ENCODE data around the gene WDR11.

The WDR11 gene, protein sequence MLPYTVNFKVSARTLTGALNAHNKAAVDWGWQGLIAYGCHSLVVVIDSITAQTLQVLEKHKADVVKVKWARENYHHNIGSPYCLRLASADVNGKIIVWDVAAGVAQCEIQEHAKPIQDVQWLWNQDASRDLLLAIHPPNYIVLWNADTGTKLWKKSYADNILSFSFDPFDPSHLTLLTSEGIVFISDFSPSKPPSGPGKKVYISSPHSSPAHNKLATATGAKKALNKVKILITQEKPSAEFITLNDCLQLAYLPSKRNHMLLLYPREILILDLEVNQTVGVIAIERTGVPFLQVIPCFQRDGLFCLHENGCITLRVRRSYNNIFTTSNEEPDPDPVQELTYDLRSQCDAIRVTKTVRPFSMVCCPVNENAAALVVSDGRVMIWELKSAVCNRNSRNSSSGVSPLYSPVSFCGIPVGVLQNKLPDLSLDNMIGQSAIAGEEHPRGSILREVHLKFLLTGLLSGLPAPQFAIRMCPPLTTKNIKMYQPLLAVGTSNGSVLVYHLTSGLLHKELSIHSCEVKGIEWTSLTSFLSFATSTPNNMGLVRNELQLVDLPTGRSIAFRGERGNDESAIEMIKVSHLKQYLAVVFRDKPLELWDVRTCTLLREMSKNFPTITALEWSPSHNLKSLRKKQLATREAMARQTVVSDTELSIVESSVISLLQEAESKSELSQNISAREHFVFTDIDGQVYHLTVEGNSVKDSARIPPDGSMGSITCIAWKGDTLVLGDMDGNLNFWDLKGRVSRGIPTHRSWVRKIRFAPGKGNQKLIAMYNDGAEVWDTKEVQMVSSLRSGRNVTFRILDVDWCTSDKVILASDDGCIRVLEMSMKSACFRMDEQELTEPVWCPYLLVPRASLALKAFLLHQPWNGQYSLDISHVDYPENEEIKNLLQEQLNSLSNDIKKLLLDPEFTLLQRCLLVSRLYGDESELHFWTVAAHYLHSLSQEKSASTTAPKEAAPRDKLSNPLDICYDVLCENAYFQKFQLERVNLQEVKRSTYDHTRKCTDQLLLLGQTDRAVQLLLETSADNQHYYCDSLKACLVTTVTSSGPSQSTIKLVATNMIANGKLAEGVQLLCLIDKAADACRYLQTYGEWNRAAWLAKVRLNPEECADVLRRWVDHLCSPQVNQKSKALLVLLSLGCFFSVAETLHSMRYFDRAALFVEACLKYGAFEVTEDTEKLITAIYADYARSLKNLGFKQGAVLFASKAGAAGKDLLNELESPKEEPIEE

DNA sequence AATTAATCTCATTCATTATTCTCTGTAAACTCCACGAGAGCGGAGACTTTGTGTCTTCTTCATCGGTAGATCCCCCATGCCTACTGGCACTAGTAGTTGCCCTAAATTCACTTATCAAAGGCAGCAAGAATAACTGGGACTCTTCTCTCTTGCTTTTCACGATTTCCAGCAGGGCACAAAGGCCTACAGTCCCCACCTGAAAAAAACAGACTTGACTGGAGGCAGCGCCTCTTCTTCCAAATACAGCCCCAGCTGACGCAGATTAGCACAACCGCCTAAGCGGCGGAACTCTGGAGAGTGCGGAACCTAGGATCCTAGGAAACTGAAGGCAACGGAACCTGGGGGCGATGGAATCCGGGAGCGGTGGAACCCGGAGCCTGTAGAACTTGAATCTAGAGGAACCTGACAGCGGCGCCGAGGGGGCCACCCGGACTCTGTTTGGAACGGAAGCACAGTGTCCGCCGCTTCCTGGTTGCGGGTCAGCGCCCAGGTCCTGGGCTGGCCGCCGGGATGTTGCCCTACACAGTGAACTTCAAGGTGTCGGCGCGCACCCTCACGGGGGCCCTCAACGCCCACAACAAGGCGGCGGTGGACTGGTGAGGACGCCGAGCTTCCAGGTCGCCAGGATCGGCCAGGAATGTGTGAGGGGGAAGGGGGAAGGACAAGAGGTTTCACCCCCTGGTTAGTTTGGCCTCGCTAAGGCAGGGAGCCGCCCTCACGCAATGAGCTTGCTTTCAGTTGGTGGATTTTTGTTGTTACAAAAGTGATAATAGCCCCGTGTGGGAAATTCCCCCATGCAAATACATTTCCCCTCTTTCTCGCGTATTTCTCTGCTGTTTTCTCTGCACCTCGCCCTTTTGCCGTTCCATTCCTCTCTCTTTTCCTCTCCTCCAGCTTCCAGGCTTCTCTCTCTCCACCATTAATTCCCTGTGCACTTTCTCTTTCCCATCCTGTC lies at the start of gene WDR11:
Gene WDR11 (plus strand): TSS at position 452 of the 955 bp plus-strand sequence. CDS start 59 bp downstream, at position 511.
- Histone ChIP-seq H3K27ac (ENCODE audit: low read depth, low read length) (peak within 1 kb of the TSS; percentile 78), H3K4me1 (ENCODE audit: control insufficient read depth, insufficient read depth, low read length) (peaks cover 4% of the 10 kb centered on the region; the same call in 1 of the 2 replicates), H3K27me3 (ENCODE audit: control insufficient read depth, insufficient read depth, low read length) (no peaks in the 10 kb centered on the region), H3K9ac (ENCODE audit: low read depth, low read length) (peak within 1 kb of the TSS; percentile 88), H3K4me3 (ENCODE audit: low read depth, low read length) (peak within 1 kb of the TSS; percentile 96), H3K9me3 (ENCODE audit: control insufficient read depth, insufficient read depth, low read length) (0 out of 2 replicates have a peak, but pooled peaks cover 6% of the 10 kb centered on the region), H3K36me3 (ENCODE audit: control insufficient read depth, insufficient read depth, low read length) (peaks cover 24% of the 10 kb centered on the region)

DNA sequence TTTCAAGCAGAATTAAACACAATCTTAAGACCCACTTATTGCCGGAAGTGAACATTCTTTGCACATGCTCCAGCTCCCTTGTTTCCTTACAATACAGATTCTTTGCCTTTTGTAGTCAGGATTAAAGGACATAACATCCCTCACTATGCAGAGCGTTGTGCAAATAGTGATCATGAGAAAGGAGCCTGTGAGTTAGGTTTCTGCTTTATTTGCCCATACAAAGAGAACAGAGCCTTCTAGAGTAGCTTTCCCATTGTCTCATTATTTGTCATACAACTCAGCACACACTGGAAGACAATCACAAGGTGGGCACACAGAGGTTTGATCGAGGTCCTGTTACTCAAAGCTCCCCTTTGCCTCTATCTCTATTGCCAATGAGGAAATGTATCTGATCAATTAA lies 48.2 kb upstream of the WDR11 start:
- Histone ChIP-seq H3K27ac (ENCODE audit: low read depth, low read length) (peak overlapping the region; percentile 17), H3K9me3 (ENCODE audit: control insufficient read depth, insufficient read depth, low read length) (no peaks in the 10 kb centered on the region), H3K9ac (ENCODE audit: low read depth, low read length) (no peak overlapping the region), H3K27me3 (ENCODE audit: control insufficient read depth, insufficient read depth, low read length) (no peaks in the 10 kb centered on the region), H3K4me3 (ENCODE audit: low read depth, low read length) (no peak overlapping the region), H3K36me3 (ENCODE audit: control insufficient read depth, insufficient read depth, low read length) (no peaks in the 10 kb centered on the region), H3K4me1 (ENCODE audit: control insufficient read depth, insufficient read depth, low read length) (peaks cover 37% of the 10 kb centered on the region)

DNA sequence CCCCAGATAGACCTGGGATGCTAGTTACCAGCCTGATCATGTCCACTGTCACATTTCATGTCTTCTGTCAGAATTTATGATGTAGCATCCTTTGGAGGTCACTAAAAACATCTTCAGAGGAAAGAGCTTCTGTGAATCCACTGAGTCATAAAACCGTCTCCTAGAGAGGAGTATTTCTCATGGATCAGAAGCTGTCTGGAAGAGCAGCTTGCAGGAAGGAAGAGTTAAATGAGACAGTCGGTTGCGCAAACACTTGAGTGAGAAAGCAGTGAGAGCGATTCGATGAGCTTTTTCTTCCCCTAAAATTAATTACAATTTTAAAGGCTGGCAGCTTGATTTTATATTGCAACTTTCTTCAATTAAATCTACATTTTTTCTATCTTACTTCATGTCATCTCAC lies 47.2 kb upstream of the WDR11 start:
- H3K36me3 ChIP-seq (ENCODE audit: control insufficient read depth, insufficient read depth, low read length) = no peaks in the 10 kb centered on the region
- H3K9me3 ChIP-seq (ENCODE audit: control insufficient read depth, insufficient read depth, low read length) = no peaks in the 10 kb centered on the region
- no peak overlapping the region for H3K9ac ChIP-seq (ENCODE audit: low read depth, low read length)
- no peak overlapping the region for H3K27ac ChIP-seq (ENCODE audit: low read depth, low read length)
- no peak overlapping the region for H3K4me3 ChIP-seq (ENCODE audit: low read depth, low read length)
- peaks cover 37% of the 10 kb centered on the region for H3K4me1 ChIP-seq (ENCODE audit: control insufficient read depth, insufficient read depth, low read length)
- no peaks in the 10 kb centered on the region for H3K27me3 ChIP-seq (ENCODE audit: control insufficient read depth, insufficient read depth, low read length)

DNA sequence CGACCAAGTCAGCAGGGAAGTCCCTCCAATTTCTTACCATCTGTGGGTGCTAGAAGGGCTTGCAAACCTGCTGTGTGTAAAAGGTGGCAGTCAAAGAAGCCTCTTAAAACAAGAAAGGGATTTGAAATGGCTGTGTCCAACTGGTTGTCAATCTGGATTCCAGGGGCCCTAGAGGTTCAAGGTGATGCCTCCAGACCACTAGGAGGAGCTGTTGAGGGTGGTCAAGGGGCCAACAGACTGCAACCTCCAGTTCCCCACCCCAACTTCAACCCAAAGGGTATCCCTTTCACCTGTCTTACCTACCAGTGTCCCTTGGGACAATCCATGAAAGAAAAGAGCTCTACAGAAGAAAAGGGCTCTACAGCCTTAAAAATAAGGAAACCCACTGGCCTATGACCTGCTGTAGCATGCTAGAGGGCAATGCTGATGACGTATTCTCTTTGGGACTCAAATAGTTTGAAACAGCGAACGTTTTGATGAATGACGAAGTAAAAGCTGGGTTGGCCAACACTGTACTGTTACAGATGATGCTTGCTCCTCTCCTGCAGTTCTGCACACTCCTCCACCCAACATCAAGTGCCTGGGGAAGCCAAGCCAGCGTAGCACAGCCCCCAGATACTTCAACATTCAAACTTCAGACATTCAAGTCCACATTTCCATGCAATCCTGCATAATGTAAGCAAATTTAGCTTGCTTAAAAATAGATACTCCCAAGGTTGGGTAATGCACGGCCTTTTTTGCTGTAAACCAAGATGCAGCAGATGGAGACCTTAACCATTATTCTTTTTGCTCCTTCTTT lies 45.9 kb upstream of the WDR11 start:
- no peaks in the 10 kb centered on the region for H3K9me3 ChIP-seq (ENCODE audit: control insufficient read depth, insufficient read depth, low read length)
- no peak overlapping the region for H3K27ac ChIP-seq (ENCODE audit: low read depth, low read length)
- no peak overlapping the region for H3K9ac ChIP-seq (ENCODE audit: low read depth, low read length)
- peaks cover 29% of the 10 kb centered on the region for H3K4me1 ChIP-seq (ENCODE audit: control insufficient read depth, insufficient read depth, low read length)
- H3K4me3 ChIP-seq (ENCODE audit: low read depth, low read length) = no peak overlapping the region
- H3K36me3 ChIP-seq (ENCODE audit: control insufficient read depth, insufficient read depth, low read length) = no peaks in the 10 kb centered on the region
- H3K27me3 ChIP-seq (ENCODE audit: control insufficient read depth, insufficient read depth, low read length) = no peaks in the 10 kb centered on the region

DNA sequence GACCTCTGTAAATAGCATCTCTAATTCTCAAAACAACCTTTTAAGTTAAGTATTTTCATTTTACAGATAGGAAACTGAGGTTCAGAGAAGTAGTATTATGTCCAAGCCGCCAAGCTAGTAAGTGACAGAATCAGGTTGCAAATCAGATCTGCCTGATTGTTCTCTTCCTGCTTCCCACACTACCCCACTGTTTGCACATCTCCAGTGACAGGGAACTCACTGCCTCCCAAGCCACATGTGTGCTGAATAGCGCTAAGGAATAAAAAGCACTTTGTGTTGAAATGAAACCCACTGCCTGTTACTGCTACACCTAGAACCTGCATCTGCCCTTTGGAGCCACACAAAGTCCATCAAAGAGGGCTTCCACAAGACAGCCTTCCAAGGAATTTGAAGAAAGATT lies 45.1 kb upstream of the WDR11 start:
- Histone ChIP-seq H3K27ac (ENCODE audit: low read depth, low read length) (no peak overlapping the region), H3K27me3 (ENCODE audit: control insufficient read depth, insufficient read depth, low read length) (no peaks in the 10 kb centered on the region), H3K4me3 (ENCODE audit: low read depth, low read length) (no peak overlapping the region), H3K36me3 (ENCODE audit: control insufficient read depth, insufficient read depth, low read length) (no peaks in the 10 kb centered on the region), H3K9ac (ENCODE audit: low read depth, low read length) (no peak overlapping the region), H3K4me1 (ENCODE audit: control insufficient read depth, insufficient read depth, low read length) (peaks cover 27% of the 10 kb centered on the region), H3K9me3 (ENCODE audit: control insufficient read depth, insufficient read depth, low read length) (no peaks in the 10 kb centered on the region)

DNA sequence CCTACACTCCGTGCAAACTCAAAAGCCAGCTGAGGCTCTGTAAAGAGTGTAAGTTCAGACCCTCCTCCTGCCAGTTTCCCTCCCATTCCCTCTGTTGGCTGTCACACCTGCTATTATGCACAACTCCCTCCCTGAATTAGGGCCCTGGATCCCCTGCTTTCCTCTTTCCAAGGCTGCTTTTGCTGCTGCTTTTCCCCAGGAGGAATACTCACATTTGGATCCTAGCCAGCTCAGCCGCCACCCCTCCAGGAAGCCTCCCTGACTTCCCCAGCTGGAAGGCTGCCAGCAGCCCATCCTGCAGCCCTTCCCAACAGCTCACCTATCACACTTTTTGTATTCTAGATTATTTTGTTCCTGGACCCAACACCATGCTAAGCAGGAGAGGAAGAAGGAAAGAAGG lies 40.9 kb upstream of the WDR11 start:
- H3K4me3 ChIP-seq (ENCODE audit: low read depth, low read length) = no peak overlapping the region
- H3K27me3 ChIP-seq (ENCODE audit: control insufficient read depth, insufficient read depth, low read length) = no peaks in the 10 kb centered on the region
- H3K9me3 ChIP-seq (ENCODE audit: control insufficient read depth, insufficient read depth, low read length) = no peaks in the 10 kb centered on the region
- H3K27ac ChIP-seq (ENCODE audit: low read depth, low read length) = no peak overlapping the region
- H3K9ac ChIP-seq (ENCODE audit: low read depth, low read length) = no peak overlapping the region
- no peaks in the 10 kb centered on the region for H3K36me3 ChIP-seq (ENCODE audit: control insufficient read depth, insufficient read depth, low read length)
- peaks cover 8% of the 10 kb centered on the region; the same call in 1 of the 2 replicates for H3K4me1 ChIP-seq (ENCODE audit: control insufficient read depth, insufficient read depth, low read length)

DNA sequence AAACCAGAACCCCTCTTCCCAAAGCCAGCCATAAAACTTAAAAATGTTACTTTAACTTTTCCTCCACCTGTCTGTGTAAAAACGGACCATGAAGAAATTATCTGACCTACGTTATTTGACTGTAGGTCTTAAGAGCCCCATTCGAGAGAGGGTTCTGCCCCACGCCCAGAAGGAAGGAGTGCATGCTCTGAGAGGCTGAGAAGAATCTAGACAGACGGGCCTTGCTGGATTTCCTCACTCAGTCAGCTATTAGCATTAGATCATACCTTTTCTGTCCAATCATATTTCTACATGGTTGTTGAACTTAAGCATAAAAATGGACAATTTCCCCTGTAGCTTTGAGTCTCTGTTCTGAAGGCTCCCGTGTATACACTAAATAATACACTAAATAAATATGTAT lies 38.1 kb upstream of the WDR11 start:
- Histone ChIP-seq H3K9me3 (ENCODE audit: control insufficient read depth, insufficient read depth, low read length) (no peaks in the 10 kb centered on the region), H3K27ac (ENCODE audit: low read depth, low read length) (no peak overlapping the region), H3K27me3 (ENCODE audit: control insufficient read depth, insufficient read depth, low read length) (no peaks in the 10 kb centered on the region), H3K36me3 (ENCODE audit: control insufficient read depth, insufficient read depth, low read length) (no peaks in the 10 kb centered on the region), H3K9ac (ENCODE audit: low read depth, low read length) (no peak overlapping the region), H3K4me1 (ENCODE audit: control insufficient read depth, insufficient read depth, low read length) (peaks cover 8% of the 10 kb centered on the region; the same call in 1 of the 2 replicates), H3K4me3 (ENCODE audit: low read depth, low read length) (no peak overlapping the region)

DNA sequence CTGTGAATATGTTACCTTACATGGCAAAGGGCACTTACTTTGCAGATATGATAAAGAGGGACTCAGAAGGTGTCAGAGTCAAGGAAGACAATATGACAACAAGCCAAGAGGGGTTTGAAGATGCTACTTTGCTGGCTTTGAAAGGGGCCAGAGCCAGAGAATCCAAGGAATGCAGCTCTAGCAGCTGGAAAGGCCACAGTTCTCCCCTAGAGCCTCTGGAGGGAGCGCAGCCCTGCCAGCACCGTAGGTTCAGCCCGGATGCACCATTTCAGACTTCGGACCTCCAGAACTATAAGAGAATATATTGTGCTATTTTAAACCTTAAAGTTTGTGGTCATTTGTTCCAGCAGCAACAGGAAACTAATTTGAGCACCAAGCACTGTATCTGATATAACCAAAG lies 32.9 kb upstream of the WDR11 start:
- Histone ChIP-seq H3K9me3 (ENCODE audit: control insufficient read depth, insufficient read depth, low read length) (no peaks in the 10 kb centered on the region), H3K27me3 (ENCODE audit: control insufficient read depth, insufficient read depth, low read length) (no peaks in the 10 kb centered on the region), H3K4me3 (ENCODE audit: low read depth, low read length) (no peak overlapping the region), H3K4me1 (ENCODE audit: control insufficient read depth, insufficient read depth, low read length) (no peaks in the 10 kb centered on the region; the same call in 1 of the 2 replicates), H3K9ac (ENCODE audit: low read depth, low read length) (no peak overlapping the region), H3K27ac (ENCODE audit: low read depth, low read length) (no peak overlapping the region), H3K36me3 (ENCODE audit: control insufficient read depth, insufficient read depth, low read length) (no peaks in the 10 kb centered on the region)

DNA sequence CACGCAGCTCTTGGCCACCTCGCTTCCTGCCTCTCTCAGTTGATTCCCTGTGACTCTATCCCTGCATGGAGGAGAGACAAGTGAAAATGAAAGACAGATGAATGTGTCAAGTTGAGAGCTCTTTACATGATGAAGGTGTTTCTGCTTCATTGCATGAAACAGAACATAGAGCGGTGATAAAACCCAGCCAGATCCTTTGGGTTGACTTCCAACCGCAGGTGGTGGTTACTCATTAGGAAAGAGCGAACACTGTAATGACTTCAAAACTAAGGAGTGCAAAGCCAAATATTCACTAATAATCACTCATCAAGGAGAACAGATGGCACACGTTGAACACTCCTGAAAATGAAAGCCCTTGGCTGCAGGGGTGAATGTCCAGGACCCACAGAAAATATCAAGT lies 31.8 kb upstream of the WDR11 start:
- Histone ChIP-seq H3K4me3 (ENCODE audit: low read depth, low read length) (no peak overlapping the region), H3K9ac (ENCODE audit: low read depth, low read length) (no peak overlapping the region), H3K27ac (ENCODE audit: low read depth, low read length) (no peak overlapping the region), H3K36me3 (ENCODE audit: control insufficient read depth, insufficient read depth, low read length) (no peaks in the 10 kb centered on the region), H3K9me3 (ENCODE audit: control insufficient read depth, insufficient read depth, low read length) (no peaks in the 10 kb centered on the region), H3K27me3 (ENCODE audit: control insufficient read depth, insufficient read depth, low read length) (no peaks in the 10 kb centered on the region), H3K4me1 (ENCODE audit: control insufficient read depth, insufficient read depth, low read length) (no peaks in the 10 kb centered on the region; the same call in 1 of the 2 replicates)
